ENCODE results near the gene SMG5.
"Not testable (repeated sequence)": the region's sequence is repeated elsewhere in the genome, so short reads cannot be mapped to it uniquely, and the experiment has no call there.

Gene SMG5

GRCh38 chr1:156226116-156226538, 56.5 kb downstream of the SMG5 start:
- in situ Hi-C loops (cut with HindIII; ENCODE audit: low sequenced_read_pairs) = no loop called here
- no peak overlapping the region for H3K4me3 ChIP-seq (ENCODE audit: low read depth, low read length)
- TF ChIP-seq CTCF (IDR thresholded peaks at IDR 0.05; ENCODE audit: low read depth, low read length) = no peak
- DNase-seq (ENCODE audit: low read depth, low spot score) = no peak

- H3K4me3 ChIP-seq (ENCODE audit: low read depth, low read length) = no peak overlapping the region
- in situ Hi-C loops (cut with HindIII; ENCODE audit: low sequenced_read_pairs) = no loop called here
- TF ChIP-seq CTCF (IDR thresholded peaks at IDR 0.05; ENCODE audit: low read depth, low read length) = no peak
- DNase-seq (ENCODE audit: low read depth, low spot score) = no peak
Measured at GRCh38 chr1:156225677-156226014, 57.0 kb downstream of the SMG5 start.

GRCh38 chr1:156221986-156222692, 60.5 kb downstream of the SMG5 start:
- in situ Hi-C loops (cut with HindIII; ENCODE audit: low sequenced_read_pairs) = no loop called here
- no peak for TF ChIP-seq CTCF (IDR thresholded peaks at IDR 0.05; ENCODE audit: low read depth, low read length)
- H3K4me3 ChIP-seq (ENCODE audit: low read depth, low read length) = no peak overlapping the region
- DNase-seq (ENCODE audit: low read depth, low spot score) = no peak

GRCh38 chr1:156220226-156220625, 62.4 kb downstream of the SMG5 start:
- DNase-seq (ENCODE audit: low read depth, low spot score) = no peak
- H3K4me3 ChIP-seq (ENCODE audit: low read depth, low read length) = no peak overlapping the region
- in situ Hi-C loops (cut with HindIII; ENCODE audit: low sequenced_read_pairs) = no loop called here
- TF ChIP-seq CTCF (IDR thresholded peaks at IDR 0.05; ENCODE audit: low read depth, low read length) = no peak

- DNase-seq (ENCODE audit: low read depth, low spot score) = peak; percentile 26
- H3K4me3 ChIP-seq (ENCODE audit: low read depth, low read length) = no peak overlapping the region
- in situ Hi-C loops (cut with HindIII; ENCODE audit: low sequenced_read_pairs) = no loop called here
- TF ChIP-seq CTCF (IDR thresholded peaks at IDR 0.05; ENCODE audit: low read depth, low read length) = no peak
Measured at GRCh38 chr1:156217871-156218270, 64.8 kb downstream of the SMG5 start.

- DNase-seq (ENCODE audit: low read depth, low spot score); in situ Hi-C loops (cut with HindIII; ENCODE audit: low sequenced_read_pairs); H3K4me3 ChIP-seq (ENCODE audit: low read depth, low read length): not testable (repeated sequence)
Measured at GRCh38 chr1:156216361-156217086, 66.1 kb downstream of the SMG5 start.

- in situ Hi-C loops (cut with HindIII; ENCODE audit: low sequenced_read_pairs) = no loop called here
- DNase-seq (ENCODE audit: low read depth, low spot score) = peak; percentile 15
- peak overlapping the region; percentile 95 for H3K4me3 ChIP-seq (ENCODE audit: low read depth, low read length)
- TF ChIP-seq CTCF (IDR thresholded peaks at IDR 0.05; ENCODE audit: low read depth, low read length) = no peak
Measured at GRCh38 chr1:156214024-156214748, 68.4 kb downstream of the SMG5 start.
